Lower lobe of right lung (tissue), 2 donors: ENCODE results near the gene CTSA. TPM values are rescaled to one million over a fixed set of nuclear protein-coding genes. Genes with fewer than 3 reads are reported as not detected.

ENCODE experiments used
- ATAC-seq, 2 donors: fragments of 200-7000 bp; cut with Tn5 transposase; one replicate each; pipeline ENCODE4 v1.9.1; 2020 to 2022; ENCODE audit warnings: mild to moderate bottlenecking in 2 of 2, moderate library complexity in 2 of 2
- DNase-seq: peaks from one replicate; pipeline ENCODE4 v3.0.0-alpha.2; 2020
- H3K27ac ChIP-seq: fragments of 200-600 bp; one replicate; pipeline ENCODE4 v1.8.0; 2022
- H3K27me3 ChIP-seq: fragments of 200-600 bp; one replicate; pipeline ENCODE4 v1.8.0; 2022; ENCODE audit warnings: low read depth
- H3K36me3 ChIP-seq: fragments of 200-600 bp; one replicate; pipeline ENCODE4 v1.8.0; 2022; ENCODE audit warnings: mild to moderate bottlenecking
- H3K4me1 ChIP-seq: fragments of 200-600 bp; one replicate; pipeline ENCODE4 v1.8.0; 2022
- H3K4me3 ChIP-seq: fragments of 200-600 bp; one replicate; pipeline ENCODE4 v1.8.0; 2022; ENCODE audit warnings: mild to moderate bottlenecking
- H3K9me3 ChIP-seq: fragments of 200-600 bp; one replicate; pipeline ENCODE4 v1.8.0; 2022
- intact Hi-C: fragments of 100-400 bp; cut with DNase I; formaldehyde crosslinking; loops from one replicate; pipeline ENCODE4 v1.11.0; 2022
- total RNA-seq: library from RNA; stranded (reverse); fragmentation: NEBNext Ultra II Directional; extraction: Animal tissue kit (Norgen Biotek cat#: 25700); gene quantifications from one replicate; pipeline ENCODE4 v1.2.1, GENCODE V29; 2021
- TF ChIP-seq, protein P1 (sequence below): fragments of 200-600 bp; IDR thresholded peaks from one replicate; pipeline ENCODE4 v1.8.0; 2022; ENCODE audit warnings: antibody characterized with exemption, mild to moderate bottlenecking
- donor health status: DM: no; HTN: yes; CAD: no; lungs with severe emphysema.

CTSA gene
- total RNA-seq, 1 donor from 2014 or later, result 185 TPM

DNA sequence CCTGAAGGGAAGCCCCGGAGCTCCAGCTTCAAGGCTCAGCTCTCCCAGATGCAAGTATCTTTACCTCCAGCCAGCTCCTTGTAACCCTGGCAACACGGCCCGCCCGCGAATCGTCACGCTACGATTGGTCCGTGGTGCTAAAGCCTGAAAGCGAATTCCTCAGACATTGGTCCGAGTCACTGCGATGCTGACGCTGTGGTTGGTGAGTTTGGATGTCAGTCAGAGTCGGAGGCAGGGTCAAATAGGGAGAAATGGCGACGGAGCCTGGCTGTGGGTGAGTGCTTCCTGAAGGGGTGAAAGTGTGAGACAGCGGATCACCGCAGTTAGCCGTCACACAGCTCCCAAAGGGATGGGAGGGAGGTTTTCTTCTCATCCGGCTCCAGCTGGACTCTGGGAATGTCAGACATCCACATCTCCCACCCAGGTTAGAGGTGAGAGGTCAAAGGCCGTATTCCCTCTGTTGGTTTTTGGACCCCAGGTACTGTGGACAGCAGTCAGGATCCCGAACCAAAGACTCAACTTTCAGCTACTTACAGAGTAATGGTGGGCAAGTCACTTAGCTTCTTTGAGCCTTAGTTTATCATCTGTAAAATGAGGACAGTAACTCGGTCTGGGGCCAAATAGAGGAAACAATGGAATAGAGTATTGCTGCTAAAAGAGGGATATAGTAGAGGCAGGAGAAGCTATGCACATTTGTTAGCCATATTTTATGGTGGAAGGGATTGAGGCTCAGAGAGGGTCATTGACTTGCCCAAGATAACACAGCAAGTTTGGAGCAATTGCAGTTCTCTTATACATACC, 9.9 kb upstream of the CTSA start, which contains the start of gene ZSWIM1:
TSS of gene ZSWIM1 (plus strand) at position 240 of the 801 bp plus-strand sequence. CDS start 1,366 bp downstream, outside the sequence.
- DNase-seq (peak; percentile 98), ATAC-seq (peak; percentile 98 to 100)
- Histone ChIP-seq H3K36me3 (peaks cover 58% of the 10 kb centered on the region), H3K4me3 (peak within 1 kb of the TSS; percentile 69), H3K27me3 (no peaks in the 10 kb centered on the region), H3K4me1 (peaks cover 8% of the 10 kb centered on the region), H3K9me3 (no peaks in the 10 kb centered on the region), H3K27ac (peak within 1 kb of the TSS; percentile 79)
- intact Hi-C loops, result no loop called here
- TF ChIP-seq, protein P1, sequence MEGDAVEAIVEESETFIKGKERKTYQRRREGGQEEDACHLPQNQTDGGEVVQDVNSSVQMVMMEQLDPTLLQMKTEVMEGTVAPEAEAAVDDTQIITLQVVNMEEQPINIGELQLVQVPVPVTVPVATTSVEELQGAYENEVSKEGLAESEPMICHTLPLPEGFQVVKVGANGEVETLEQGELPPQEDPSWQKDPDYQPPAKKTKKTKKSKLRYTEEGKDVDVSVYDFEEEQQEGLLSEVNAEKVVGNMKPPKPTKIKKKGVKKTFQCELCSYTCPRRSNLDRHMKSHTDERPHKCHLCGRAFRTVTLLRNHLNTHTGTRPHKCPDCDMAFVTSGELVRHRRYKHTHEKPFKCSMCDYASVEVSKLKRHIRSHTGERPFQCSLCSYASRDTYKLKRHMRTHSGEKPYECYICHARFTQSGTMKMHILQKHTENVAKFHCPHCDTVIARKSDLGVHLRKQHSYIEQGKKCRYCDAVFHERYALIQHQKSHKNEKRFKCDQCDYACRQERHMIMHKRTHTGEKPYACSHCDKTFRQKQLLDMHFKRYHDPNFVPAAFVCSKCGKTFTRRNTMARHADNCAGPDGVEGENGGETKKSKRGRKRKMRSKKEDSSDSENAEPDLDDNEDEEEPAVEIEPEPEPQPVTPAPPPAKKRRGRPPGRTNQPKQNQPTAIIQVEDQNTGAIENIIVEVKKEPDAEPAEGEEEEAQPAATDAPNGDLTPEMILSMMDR, result no peak

DNA sequence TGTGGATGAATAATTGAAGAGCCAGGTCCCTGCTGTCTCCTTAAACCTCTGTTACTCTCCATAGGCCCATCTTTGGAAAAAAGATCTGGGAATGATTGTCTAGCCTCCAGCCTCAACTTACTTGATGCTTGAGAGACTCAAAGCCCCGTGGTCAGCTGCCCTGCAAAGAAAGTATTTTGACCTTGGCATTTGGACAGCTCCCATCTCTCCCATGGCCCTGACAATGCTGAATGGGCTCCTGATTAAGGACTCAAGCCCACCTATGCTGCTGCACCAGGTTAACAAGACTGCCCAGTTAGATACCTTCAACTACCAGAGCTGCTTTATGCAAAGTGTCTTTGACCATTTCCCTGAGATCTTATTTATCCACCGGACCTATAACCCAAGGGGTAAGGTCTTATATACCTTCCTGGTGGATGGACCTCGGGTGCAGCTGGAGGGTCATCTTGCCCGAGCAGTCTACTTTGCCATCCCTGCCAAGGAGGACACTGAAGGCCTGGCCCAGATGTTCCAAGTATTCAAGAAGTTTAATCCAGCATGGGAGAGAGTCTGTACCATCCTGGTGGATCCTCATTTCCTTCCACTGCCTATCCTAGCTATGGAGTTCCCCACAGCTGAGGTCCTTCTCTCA, 8.6 kb upstream of the CTSA start:
- ATAC-seq, result no peak
- intact Hi-C loops, result no loop called here

DNA sequence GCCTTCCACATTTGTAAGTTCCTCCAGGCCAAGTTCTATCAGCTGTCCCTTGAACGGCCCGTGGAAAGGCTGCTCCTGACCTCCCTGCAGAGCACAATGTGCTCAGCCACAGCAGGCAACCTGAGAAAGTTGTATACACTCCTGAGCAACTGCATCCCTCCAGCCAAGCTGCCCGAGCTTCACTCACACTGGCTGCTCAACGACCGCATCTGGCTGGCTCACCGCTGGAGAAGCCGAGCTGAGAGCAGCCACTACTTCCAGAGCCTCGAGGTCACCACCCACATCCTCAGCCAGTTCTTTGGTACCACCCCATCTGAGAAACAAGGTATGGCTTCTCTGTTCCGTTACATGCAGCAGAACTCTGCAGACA, 8.1 kb upstream of the CTSA start:
- no peak for DNase-seq
- intact Hi-C loops, result no loop called here

More for the DNA sequence above, 8.6 kb upstream of the CTSA start:
- no peak for DNase-seq
- Histone ChIP-seq H3K4me1 (peaks cover 8% of the 10 kb centered on the region), H3K36me3 (peaks cover 61% of the 10 kb centered on the region), H3K9me3 (no peaks in the 10 kb centered on the region), H3K27me3 (no peaks in the 10 kb centered on the region), H3K4me3 (no peak overlapping the region), H3K27ac (no peak overlapping the region)
- TF ChIP-seq, protein P1, result no peak

DNA sequence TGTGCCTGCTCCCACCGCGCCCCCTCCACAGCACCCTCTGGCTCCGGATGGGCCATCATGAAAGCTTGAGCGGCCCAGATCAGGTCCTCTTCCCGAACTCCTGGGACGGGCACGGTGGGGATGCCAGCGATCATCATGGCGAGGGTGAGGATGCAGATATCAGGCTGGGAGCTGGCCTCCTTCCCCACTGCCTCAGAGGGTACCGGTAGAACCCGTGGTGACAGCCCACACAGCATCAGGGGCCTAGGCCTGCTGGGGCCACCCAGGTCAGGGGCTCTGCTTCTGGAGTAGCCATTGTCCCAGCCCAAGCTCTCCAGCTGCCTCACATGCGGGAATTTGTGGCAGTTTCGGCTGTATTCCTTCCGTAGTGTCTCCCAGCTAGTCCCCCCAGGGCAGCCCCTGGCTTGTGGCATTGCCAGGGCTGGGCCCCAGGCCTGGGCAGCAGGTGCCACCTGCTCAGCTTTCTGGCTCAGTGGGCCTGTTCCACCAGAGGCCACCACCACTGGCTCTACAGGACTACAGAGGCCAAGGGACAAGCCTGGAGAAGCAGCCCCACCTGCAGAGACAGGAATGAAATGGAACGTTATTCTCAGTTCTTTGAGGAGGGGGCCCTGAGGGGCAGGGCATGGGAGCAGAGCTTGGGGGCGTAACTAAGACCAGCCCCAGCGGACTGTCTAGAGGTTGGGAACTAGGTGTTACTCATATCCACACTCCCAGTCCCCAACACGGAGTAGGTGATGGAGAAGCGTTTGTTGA, 4.4 kb upstream of the CTSA start:
- Histone ChIP-seq H3K27ac (no peak overlapping the region), H3K36me3 (peaks cover 49% of the 10 kb centered on the region), H3K4me3 (no peak overlapping the region), H3K27me3 (no peaks in the 10 kb centered on the region), H3K9me3 (no peaks in the 10 kb centered on the region), H3K4me1 (peaks cover 19% of the 10 kb centered on the region)
- intact Hi-C loops, result no loop called here
- DNase-seq (no peak), ATAC-seq (no peak)
- TF ChIP-seq, protein P1, result no peak

More for the DNA sequence above, 8.1 kb upstream of the CTSA start:
- H3K4me1 ChIP-seq, result peaks cover 8% of the 10 kb centered on the region
- no peaks in the 10 kb centered on the region for H3K27me3 ChIP-seq
- ATAC-seq, result no peak
- no peak overlapping the region for H3K27ac ChIP-seq
- H3K9me3 ChIP-seq, result no peaks in the 10 kb centered on the region
- H3K36me3 ChIP-seq, result peaks cover 56% of the 10 kb centered on the region
- no peak overlapping the region for H3K4me3 ChIP-seq
- TF ChIP-seq, protein P1, result no peak

DNA sequence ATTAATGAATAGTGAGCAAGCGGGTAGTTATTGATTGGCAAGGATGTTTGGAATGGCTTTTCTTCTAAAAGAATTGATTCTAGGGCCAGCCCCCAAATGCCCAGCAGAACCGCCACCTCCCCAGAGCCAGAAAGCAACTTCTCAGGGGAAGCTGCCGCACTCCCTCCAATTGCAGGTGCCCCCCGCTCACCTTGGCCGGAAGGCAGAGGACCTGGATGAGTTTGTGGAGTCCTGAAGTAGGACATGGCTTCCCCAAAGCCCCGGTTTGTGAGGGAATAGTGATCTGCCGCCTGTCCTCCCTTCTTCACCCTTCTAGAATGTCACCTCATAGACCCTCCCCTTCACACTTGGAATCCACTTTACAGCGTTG, 3.8 kb upstream of the CTSA start, which contains the start of gene SPATA25:
TSS of gene SPATA25 (minus strand) at position 277 of the 370 bp plus-strand sequence. CDS start at position 245, 32 bp downstream.
- H3K27me3 ChIP-seq, result no peaks in the 10 kb centered on the region
- H3K36me3 ChIP-seq, result peaks cover 48% of the 10 kb centered on the region
- DNase-seq (no peak), ATAC-seq (no peak)
- intact Hi-C loops, result no loop called here
- H3K4me1 ChIP-seq, result peaks cover 20% of the 10 kb centered on the region
- H3K4me3 ChIP-seq, result no peak within 1 kb of the TSS
- TF ChIP-seq, protein P1, result no peak
- no peaks in the 10 kb centered on the region for H3K9me3 ChIP-seq
- H3K27ac ChIP-seq, result no peak within 1 kb of the TSS
